T-helper 2 cell treated with Interferon-gamma antibody and Interleukin-4, amounts not matched to agents 5 μg/mL and 100 μg/mL, for 36 hours (primary cell): Measurements from ENCODE around the gene HOXA9.

Experiments
- DNase-seq: peaks from one replicate; pipeline ENCODE4 v3.0.0; 2021; ENCODE audit warnings: low spot score
- H3K27ac Mint-ChIP-seq: one replicate; pipeline ENCODE4 v1.8.0; 2021; ENCODE audit warnings: mild to moderate bottlenecking, mixed read lengths
- H3K27me3 Mint-ChIP-seq: one replicate; pipeline ENCODE4 v1.8.0; 2021; ENCODE audit warnings: low read depth, mixed read lengths
- H3K36me3 Mint-ChIP-seq: one replicate; pipeline ENCODE4 v1.8.0; 2021; ENCODE audit warnings: low read depth, mixed read lengths
- H3K4me1 Mint-ChIP-seq: one replicate; pipeline ENCODE4 v1.8.0; 2021; ENCODE audit warnings: low read depth, mixed read lengths
- H3K4me3 Mint-ChIP-seq: one replicate; pipeline ENCODE4 v1.8.0; 2022; ENCODE audit warnings: mild to moderate bottlenecking, moderate library complexity, mixed read lengths
- H3K9me3 Mint-ChIP-seq: one replicate; pipeline ENCODE4 v1.8.0; 2021; ENCODE audit warnings: mixed read lengths

The HOXA9 gene

DNA sequence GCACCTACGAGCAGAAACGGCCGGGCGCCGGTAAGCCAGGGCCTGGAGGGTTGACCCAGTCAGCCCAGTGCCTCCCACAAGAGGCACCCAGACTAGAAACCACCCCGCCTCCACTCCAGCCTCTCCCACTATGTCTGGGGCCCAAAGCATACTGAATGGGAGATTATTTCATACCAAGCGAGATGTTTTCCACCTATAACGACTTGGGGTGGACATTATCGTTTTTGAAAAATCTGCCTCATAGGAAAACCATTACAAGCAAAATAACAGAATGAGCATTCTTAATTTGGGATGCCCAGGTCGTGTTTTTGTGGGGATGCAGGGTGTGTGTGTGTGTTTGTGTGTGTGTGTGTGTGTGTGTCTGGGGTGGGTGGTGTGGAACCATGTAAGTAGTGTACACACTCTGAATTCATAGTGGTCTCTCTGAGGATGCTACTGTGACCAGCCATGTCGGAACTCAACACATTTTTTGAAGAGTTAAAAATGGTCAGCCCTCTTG, 19.4 kb downstream of the HOXA9 start:
- no peak for DNase-seq
- Mint-ChIP-seq H3K27me3 (peaks cover 48% of the 10 kb centered on the region), H3K9me3 (no peaks in the 10 kb centered on the region), H3K36me3 (no peaks in the 10 kb centered on the region), H3K4me1 (peaks cover 1% of the 10 kb centered on the region), H3K27ac (no peak overlapping the region), H3K4me3 (no peak overlapping the region)

DNA sequence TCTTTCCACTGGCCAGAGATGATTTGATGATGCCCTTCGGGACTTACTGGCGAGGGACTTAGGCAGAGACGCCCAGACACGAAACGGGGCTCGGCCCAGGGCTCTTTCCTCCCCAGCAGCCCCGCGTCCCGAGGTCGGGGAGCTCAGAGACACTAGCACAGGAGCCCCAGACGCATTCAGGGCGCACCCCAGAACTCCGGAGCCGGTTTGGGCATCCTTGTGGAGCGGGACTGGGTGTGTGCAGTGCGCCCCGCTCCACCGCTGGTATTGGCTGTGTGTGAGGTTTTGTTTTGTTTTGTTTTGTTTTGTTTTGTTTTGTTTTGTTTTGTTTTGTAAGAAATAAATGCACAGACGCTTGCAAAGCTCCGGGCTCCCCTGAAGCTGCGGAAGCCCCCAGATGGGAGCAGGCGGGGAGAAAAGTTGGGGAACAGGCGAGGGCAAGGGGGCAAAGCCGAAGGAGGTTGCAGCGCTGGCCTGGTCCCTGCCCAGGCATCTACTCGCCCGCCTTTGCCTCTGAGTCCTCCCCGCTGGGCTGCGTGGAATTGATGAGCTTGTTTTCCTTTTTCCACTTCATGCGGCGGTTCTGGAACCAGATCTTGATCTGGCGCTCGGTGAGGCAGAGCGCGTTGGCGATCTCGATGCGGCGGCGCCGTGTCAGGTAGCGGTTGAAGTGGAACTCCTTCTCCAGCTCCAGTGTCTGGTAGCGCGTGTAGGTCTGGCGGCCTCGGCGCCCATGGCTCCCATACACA, 20.0 kb downstream of the HOXA9 start:
- no peak overlapping the region for H3K27ac Mint-ChIP-seq
- no peaks in the 10 kb centered on the region for H3K9me3 Mint-ChIP-seq
- H3K36me3 Mint-ChIP-seq: no peaks in the 10 kb centered on the region
- no peak for DNase-seq
- no peak overlapping the region for H3K4me3 Mint-ChIP-seq
- H3K4me1 Mint-ChIP-seq: no peaks in the 10 kb centered on the region
- H3K27me3 Mint-ChIP-seq: peaks cover 43% of the 10 kb centered on the region

DNA sequence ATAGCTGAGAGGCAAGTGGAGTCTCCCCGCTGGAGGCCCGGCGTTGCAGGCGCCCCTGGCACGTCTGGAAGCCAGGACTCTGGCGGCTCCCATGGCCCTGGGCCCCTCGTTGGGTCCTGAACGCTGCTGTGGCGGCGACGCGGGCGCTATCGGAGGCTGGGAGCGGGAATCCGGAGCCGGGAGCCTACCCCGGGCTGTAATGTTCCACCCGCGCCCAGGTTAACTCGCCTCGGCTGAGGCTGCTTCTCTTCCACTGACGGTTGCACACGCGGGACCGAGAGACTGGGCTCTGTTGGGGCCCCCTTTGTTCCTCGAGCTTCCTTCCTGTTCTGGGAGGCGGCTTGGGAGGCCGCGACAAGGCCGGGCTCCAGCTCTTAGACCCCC, 20.6 kb downstream of the HOXA9 start:
- Mint-ChIP-seq H3K9me3 (no peaks in the 10 kb centered on the region), H3K4me1 (no peaks in the 10 kb centered on the region), H3K27me3 (peaks cover 38% of the 10 kb centered on the region), H3K36me3 (no peaks in the 10 kb centered on the region), H3K4me3 (no peak overlapping the region), H3K27ac (no peak overlapping the region)
- no peak for DNase-seq

- no peak overlapping the region for H3K4me3 Mint-ChIP-seq
- H3K36me3 Mint-ChIP-seq: no peaks in the 10 kb centered on the region
- DNase-seq: no peak
- H3K9me3 Mint-ChIP-seq: no peaks in the 10 kb centered on the region
- H3K27me3 Mint-ChIP-seq: peaks cover 31% of the 10 kb centered on the region
- H3K4me1 Mint-ChIP-seq: no peaks in the 10 kb centered on the region
- no peak overlapping the region for H3K27ac Mint-ChIP-seq
Measured at GRCh38 chr7:27143950-27144780, 21.2 kb downstream of the HOXA9 start.

- H3K27me3 Mint-ChIP-seq: peaks cover 23% of the 10 kb centered on the region
- H3K9me3 Mint-ChIP-seq: no peaks in the 10 kb centered on the region
- H3K4me3 Mint-ChIP-seq: no peak within 1 kb of the TSS
- no peaks in the 10 kb centered on the region for H3K36me3 Mint-ChIP-seq
- H3K27ac Mint-ChIP-seq: no peak within 1 kb of the TSS
- no peak for DNase-seq
- H3K4me1 Mint-ChIP-seq: no peaks in the 10 kb centered on the region
Measured at GRCh38 chr7:27143023-27143949, 22.1 kb downstream of the HOXA9 start, which contains the start of gene HOXA5. TSS of gene HOXA5 (minus strand) at chr7:27143681. CDS start at chr7:27143607, 74 bp downstream.

DNA sequence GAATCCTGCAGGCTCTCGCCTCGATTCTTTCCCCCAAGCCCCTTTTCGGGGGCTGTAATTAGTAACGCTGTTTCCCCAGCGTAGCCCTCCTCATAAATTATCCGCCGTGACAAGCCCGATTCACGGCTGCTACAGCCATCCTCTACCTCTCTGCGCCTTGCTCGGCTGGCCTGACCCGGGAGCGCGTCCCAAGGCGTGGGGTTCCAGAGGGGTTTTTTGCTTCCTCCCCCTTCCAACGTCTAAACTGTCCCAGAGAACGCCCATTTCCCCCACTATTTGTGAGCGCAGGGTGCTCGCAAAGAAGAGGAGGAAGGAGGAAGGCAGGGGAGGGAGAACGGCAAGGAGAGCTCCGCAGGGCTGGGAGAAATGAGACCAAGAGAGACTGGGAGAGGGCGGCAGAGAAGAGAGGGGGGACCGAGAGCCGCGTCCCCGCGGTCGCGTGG, 22.7 kb downstream of the HOXA9 start:
- Mint-ChIP-seq H3K36me3 (no peaks in the 10 kb centered on the region), H3K9me3 (no peaks in the 10 kb centered on the region), H3K4me1 (no peaks in the 10 kb centered on the region), H3K4me3 (no peak overlapping the region), H3K27me3 (peaks cover 22% of the 10 kb centered on the region), H3K27ac (no peak overlapping the region)
- no peak for DNase-seq

DNA sequence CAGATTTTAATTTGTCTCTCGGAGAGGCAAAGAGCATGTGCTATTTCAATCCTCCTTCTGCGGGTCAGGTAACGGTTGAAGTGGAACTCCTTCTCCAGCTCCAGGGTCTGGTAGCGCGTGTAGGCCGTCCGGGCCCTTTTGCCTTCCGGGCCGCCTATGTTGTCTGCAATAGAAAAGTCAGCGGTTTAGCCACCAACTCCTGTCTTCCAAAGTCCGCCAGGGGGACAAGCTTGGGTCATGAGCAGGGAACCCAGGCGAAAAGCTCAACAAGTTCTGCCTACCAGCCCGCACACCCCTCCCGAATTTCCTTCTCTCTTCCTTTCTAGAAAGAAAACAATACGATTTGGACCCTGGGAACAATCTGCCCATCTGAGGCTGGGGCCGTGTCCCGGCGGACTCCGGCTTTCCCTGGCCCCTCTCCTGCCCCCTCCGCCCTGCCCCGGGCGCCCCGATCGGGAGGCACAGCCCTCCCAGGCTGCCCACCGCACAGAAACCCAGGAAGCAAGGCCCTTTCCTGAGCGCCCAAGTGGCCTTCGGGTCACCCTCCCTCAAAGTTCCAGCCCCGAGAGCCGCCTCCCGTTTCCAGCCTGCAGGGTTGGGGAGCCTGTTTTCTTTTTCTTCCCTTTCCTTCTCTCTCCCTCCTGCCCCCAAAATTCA, 23.3 kb downstream of the HOXA9 start:
- Mint-ChIP-seq H3K27ac (no peak overlapping the region), H3K9me3 (no peaks in the 10 kb centered on the region), H3K27me3 (peaks cover 21% of the 10 kb centered on the region), H3K4me3 (no peak overlapping the region), H3K36me3 (no peaks in the 10 kb centered on the region), H3K4me1 (no peaks in the 10 kb centered on the region)
- no peak for DNase-seq

- Mint-ChIP-seq H3K4me1 (no peaks in the 10 kb centered on the region), H3K4me3 (no peak overlapping the region), H3K27me3 (peaks cover 19% of the 10 kb centered on the region), H3K9me3 (no peaks in the 10 kb centered on the region), H3K27ac (no peak overlapping the region), H3K36me3 (no peaks in the 10 kb centered on the region)
- DNase-seq: no peak
Measured at GRCh38 chr7:27141137-27141922, 24.0 kb downstream of the HOXA9 start.

DNA sequence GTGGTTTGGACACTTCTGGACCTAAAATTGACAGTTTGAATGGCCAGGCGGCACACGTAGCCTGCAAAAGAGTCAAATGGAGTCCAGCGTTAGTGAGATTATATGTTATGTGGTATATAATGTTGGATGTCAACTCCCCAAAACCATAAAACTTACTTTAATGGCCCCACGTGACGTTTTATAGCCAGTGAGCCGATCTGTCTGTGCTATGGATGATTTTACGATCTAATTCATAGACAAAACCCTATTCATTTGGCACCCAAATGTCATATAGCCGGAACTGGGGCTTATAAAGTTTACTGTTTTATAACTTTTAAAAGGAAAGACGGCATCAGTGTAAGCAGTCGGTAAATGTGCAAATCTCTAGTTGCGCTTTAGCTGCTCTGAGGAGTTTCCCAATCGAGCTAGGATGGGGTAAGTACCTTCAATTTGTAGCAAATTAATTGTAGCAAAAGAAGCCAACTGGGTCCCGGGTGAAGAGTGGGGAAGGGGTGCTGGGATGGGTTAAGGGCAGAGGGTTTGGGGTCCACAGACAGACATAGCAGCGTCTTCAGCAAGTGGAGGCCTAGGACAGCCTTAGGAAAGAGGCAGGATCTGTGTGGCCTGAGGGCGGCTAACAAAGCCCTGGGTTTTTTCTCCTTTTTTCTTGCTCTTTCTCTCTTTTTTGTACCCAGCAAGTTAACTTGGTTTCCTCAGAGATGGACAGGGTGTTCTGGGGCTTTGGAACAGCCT, 25.0 kb downstream of the HOXA9 start:
- no peaks in the 10 kb centered on the region for H3K9me3 Mint-ChIP-seq
- H3K27me3 Mint-ChIP-seq: peaks cover 25% of the 10 kb centered on the region
- no peak for DNase-seq
- no peaks in the 10 kb centered on the region for H3K4me1 Mint-ChIP-seq
- H3K4me3 Mint-ChIP-seq: no peak overlapping the region
- H3K27ac Mint-ChIP-seq: no peak overlapping the region
- H3K36me3 Mint-ChIP-seq: no peaks in the 10 kb centered on the region

- H3K4me1 Mint-ChIP-seq: peaks cover 3% of the 10 kb centered on the region
Measured at GRCh38 chr7:27139334-27140125, 25.8 kb downstream of the HOXA9 start.

GRCh38 chr7:27138985-27139333, 26.4 kb downstream of the HOXA9 start:
- H3K27ac Mint-ChIP-seq: no peak overlapping the region
- no peak for DNase-seq
- H3K4me1 Mint-ChIP-seq: peaks cover 8% of the 10 kb centered on the region
- H3K36me3 Mint-ChIP-seq: no peaks in the 10 kb centered on the region
- H3K27me3 Mint-ChIP-seq: peaks cover 37% of the 10 kb centered on the region
- no peaks in the 10 kb centered on the region for H3K9me3 Mint-ChIP-seq
- no peak overlapping the region for H3K4me3 Mint-ChIP-seq

More at GRCh38 chr7:27139334-27140125, 25.8 kb downstream of the HOXA9 start:
- H3K4me3 Mint-ChIP-seq: no peak overlapping the region
- H3K27ac Mint-ChIP-seq: no peak overlapping the region
- peaks cover 32% of the 10 kb centered on the region for H3K27me3 Mint-ChIP-seq
- H3K9me3 Mint-ChIP-seq: no peaks in the 10 kb centered on the region
- no peak for DNase-seq
- H3K36me3 Mint-ChIP-seq: no peaks in the 10 kb centered on the region
